Activated CD8-positive, alpha-beta memory T cell treated with anti-CD3 and anti-CD28 coated beads, Interleukin-2, amount 50 U/mL, for 48 hours (primary cell): ENCODE measurements around the gene MAD1L1.

Experiments used
- DNase-seq: peaks from one replicate; pipeline ENCODE4 v3.0.0-alpha.2; 2020

The MAD1L1 gene

GRCh38 chr7:2131341-2131740 is 101.4 kb downstream of the MAD1L1 start:
- no peak for DNase-seq

GRCh38 chr7:2130096-2130375 is 102.7 kb downstream of the MAD1L1 start:
- DNase-seq: no peak

- DNase-seq: no peak
These were observed 103.2 kb downstream of the MAD1L1 start for GRCh38 chr7:2129323-2130095.

- DNase-seq: no peak
These were observed 104.0 kb downstream of the MAD1L1 start for GRCh38 chr7:2128601-2129322.

- DNase-seq: no peak
These were observed 106.1 kb downstream of the MAD1L1 start for GRCh38 chr7:2126621-2127020.

GRCh38 chr7:2125931-2126330 is 106.8 kb downstream of the MAD1L1 start:
- DNase-seq: no peak

GRCh38 chr7:2124604-2125345 is 108.0 kb downstream of the MAD1L1 start:
- no peak for DNase-seq

- DNase-seq: no peak
These were observed 108.8 kb downstream of the MAD1L1 start for GRCh38 chr7:2123916-2124315.

GRCh38 chr7:2123360-2123759 is 109.4 kb downstream of the MAD1L1 start:
- no peak for DNase-seq

- no peak for DNase-seq
These were observed 110.1 kb downstream of the MAD1L1 start for GRCh38 chr7:2122651-2123050.

GRCh38 chr7:2120841-2121830 is 111.6 kb downstream of the MAD1L1 start:
- no peak for DNase-seq

GRCh38 chr7:2120251-2120660 is 112.5 kb downstream of the MAD1L1 start:
- DNase-seq: no peak

- DNase-seq: no peak
These were observed 114.0 kb downstream of the MAD1L1 start for GRCh38 chr7:2118630-2119190.

GRCh38 chr7:2118056-2118455 is 114.7 kb downstream of the MAD1L1 start:
- DNase-seq: no peak

- no peak for DNase-seq
These were observed 115.1 kb downstream of the MAD1L1 start for GRCh38 chr7:2117646-2118045.

GRCh38 chr7:2116989-2117591 is 115.7 kb downstream of the MAD1L1 start:
- no peak for DNase-seq

GRCh38 chr7:2116448-2116810 is 116.3 kb downstream of the MAD1L1 start:
- no peak for DNase-seq

GRCh38 chr7:2115760-2116447 is 116.8 kb downstream of the MAD1L1 start:
- no peak for DNase-seq

- DNase-seq: no peak
These were observed 117.6 kb downstream of the MAD1L1 start for GRCh38 chr7:2114926-2115759.

- DNase-seq: no peak
These were observed 118.7 kb downstream of the MAD1L1 start for GRCh38 chr7:2114052-2114451.
